ENCODE data around the gene CASKIN2.

CASKIN2 gene

DNA sequence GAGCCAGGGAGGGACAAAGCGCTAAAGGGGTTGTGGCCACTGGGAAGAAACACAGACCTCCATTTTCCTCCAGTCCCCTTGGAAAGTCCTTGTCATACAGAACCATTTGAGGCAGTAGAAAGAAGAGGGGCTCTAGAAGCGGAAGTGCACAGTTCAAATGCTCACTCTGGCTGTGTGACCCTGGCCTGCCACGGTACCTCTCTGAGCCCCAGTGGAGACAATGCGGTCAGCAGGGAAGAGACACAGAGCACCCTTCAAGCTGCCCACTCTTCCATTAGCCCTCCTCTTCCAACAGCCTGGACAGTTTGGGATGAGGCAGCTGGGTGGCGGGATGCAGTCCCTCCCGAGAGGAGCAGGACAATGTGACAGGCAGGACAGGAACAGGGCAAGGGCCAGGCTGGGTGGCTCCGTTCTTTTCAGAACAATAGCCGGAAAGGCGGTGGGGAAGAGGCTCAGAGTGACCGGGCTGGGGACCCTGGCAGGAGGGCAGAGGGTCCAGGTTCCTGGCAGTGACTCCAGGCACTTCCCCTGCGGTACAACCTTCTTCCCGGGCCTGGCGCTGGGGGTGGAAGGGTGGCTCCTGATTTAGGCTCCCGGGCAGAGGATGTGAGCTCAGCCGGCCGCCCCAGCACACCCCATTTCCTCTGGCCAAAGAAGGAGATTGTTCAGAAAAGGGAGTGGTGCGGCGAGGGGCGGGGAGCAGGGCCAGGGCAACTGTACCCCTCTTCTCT lies 5.6 kb downstream of the CASKIN2 start:
- intact Hi-C loops (cut with DNase I): no loop called here
- DNase-seq: peak in 1 of 42 donors; percentile 58

DNA sequence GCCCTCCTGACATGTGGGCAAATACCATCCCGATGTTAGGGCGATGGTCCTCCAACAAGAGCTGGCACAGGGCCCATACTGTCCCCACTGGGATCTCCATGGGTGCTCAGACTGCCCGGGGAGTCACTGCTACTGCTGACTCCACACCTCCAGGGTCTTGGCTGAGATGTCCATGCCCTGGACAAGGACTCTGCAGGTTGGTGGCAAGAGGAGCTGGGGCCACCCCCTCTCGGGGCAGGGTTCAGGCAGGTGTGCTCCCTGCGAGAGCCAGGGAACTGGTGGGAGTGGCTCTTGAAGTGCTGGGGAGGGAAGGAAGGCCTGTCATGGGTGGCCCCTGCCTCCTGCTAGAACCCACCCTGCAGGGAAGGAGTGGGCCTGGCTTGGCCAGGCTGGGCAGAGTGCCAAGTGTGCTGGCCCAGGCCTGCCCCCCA lies 6.4 kb downstream of the CASKIN2 start:
- intact Hi-C loops (cut with DNase I): no loop called here
- peak in 7 of 42 donors; percentile 38 to 76 (median 60) for DNase-seq

GRCh38 chr17:75507733-75508719 lies 7.3 kb downstream of the CASKIN2 start:
- peak; percentile 79 to 96 (median 90) for DNase-seq

GRCh38 chr17:75506888-75507287 lies 8.4 kb downstream of the CASKIN2 start:
- DNase-seq: peak in 4 of 42 donors; percentile 36 to 57 (median 44)
- intact Hi-C loops (cut with DNase I): no loop called here

More at GRCh38 chr17:75507733-75508719, 7.3 kb downstream of the CASKIN2 start:
- intact Hi-C loops (cut with DNase I): no loop called here

- no peak for DNase-seq
- intact Hi-C loops (cut with DNase I): no loop called here
Measured at GRCh38 chr17:75506134-75506533, 9.2 kb downstream of the CASKIN2 start.

DNA sequence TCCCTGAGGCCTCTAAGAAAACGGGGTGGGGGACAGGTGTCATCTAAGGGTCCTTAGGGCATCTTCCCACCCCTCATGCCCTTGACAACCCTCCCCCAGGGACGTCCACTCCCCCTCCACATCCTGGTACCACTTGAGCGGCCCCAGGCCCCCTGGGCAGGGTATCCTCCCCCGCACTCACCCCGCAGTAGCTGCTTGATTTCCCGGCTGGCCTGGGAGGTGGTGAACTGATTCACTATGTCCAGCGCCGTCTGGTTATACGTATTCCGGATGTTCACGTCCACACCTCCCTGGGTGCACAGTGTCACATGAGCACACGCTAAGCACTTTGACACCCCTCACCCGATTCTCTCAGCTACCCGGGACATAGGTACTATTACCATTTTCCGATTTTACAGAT lies 9.7 kb downstream of the CASKIN2 start:
- intact Hi-C loops (cut with DNase I): no loop called here
- no peak for DNase-seq

GRCh38 chr17:75505152-75505409 lies 10.3 kb downstream of the CASKIN2 start:
- intact Hi-C loops (cut with DNase I): no loop called here
- no peak for DNase-seq

GRCh38 chr17:75504347-75505151 lies 10.8 kb downstream of the CASKIN2 start:
- intact Hi-C loops (cut with DNase I): no loop called here

DNA sequence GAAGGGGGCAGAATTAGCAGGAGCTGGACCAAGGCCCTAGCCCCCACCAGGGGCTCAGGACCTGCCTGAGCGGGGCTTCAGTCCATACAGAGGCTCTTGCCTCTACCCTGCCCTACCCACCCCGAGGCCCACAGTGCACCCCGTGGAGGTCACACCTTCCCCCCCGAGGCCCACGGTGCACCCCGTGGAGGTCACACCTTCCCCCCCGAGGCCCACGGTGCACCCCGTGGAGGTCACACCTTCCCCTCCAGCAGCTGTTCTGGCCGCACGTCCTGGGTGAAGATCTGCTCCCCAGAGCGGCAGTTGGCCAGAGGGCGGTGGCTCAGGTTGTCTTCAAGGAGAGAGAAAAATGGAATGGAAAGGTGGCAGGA lies 11.4 kb downstream of the CASKIN2 start:
- intact Hi-C loops (cut with DNase I): no loop called here
- no peak for DNase-seq

More at GRCh38 chr17:75504347-75505151, 10.8 kb downstream of the CASKIN2 start:
- peak in 3 of 42 donors; percentile 45 to 51 (median 49) for DNase-seq

- DNase-seq: no peak
- intact Hi-C loops (cut with DNase I): no loop called here
Measured at GRCh38 chr17:75503337-75503950, 11.9 kb downstream of the CASKIN2 start.

- intact Hi-C loops (cut with DNase I): no loop called here
- peak in 1 of 42 donors; percentile 12 for DNase-seq
Measured at GRCh38 chr17:75502721-75503329, 12.5 kb downstream of the CASKIN2 start.

GRCh38 chr17:75502072-75502720 lies 13.1 kb downstream of the CASKIN2 start:
- DNase-seq: peak in 1 of 42 donors; percentile 13
- intact Hi-C loops (cut with DNase I): no loop called here

GRCh38 chr17:75501378-75502071 lies 13.8 kb downstream of the CASKIN2 start:
- DNase-seq: peak; percentile 60 to 94 (median 87)
- intact Hi-C loops (cut with DNase I): no loop called here

GRCh38 chr17:75500419-75501216 lies 14.7 kb downstream of the CASKIN2 start:
- intact Hi-C loops (cut with DNase I): no loop called here
- DNase-seq: peak in 1 of 42 donors; percentile 10

DNA sequence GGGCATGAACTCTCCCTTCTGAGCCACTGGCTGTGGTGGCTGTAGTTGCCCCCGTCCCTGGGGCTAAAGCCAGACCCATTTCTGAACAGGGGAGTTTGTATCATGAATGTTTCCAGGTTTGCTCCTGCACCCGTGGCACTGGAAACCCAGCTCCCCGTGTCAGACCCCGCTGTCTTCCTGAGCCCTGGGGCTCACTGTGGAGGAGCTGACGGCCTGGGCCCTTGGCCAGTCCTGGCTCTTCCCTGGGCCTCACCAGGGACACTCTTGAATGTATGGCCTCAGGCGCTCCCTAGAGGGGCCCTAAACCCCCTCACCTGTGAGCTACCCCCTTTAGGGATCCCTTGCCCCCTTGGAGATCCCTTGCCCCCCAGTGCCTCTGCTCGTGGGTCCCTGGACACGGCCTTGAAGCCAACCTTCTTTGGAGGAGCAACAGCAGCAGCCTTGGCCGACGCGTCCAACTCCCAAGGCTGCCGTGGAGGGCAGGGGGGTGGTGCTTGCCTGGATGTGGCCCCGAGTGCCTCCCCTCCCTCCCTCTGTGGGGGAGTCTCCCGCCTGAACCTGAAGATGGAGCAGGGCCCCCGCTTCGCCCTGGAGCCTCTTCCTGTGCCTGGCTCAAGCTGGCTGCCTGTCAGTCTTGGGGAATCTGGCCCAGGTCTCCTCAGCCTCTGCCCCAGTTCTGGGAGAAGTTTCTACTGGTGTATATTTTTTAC lies 15.9 kb downstream of the CASKIN2 start:
- intact Hi-C loops (cut with DNase I): no loop called here
- DNase-seq: peak in 4 of 42 donors; percentile 35 to 58 (median 54)

- DNase-seq: peak in 1 of 42 donors; percentile 22
Measured at GRCh38 chr17:75498726-75499213, 16.6 kb downstream of the CASKIN2 start.

More at GRCh38 chr17:75498726-75499213, 16.6 kb downstream of the CASKIN2 start:
- intact Hi-C loops (cut with DNase I): no loop called here

Data from head of caudate nucleus (tissue), 42 donors.